HG02970 (cell line): Measurements from ENCODE around the gene CCDC121.
A peak's percentile ranks its signal among the peaks of the same experiment; 100 is the strongest.
"Not testable (repeated sequence)": the region's sequence is repeated elsewhere in the genome, so short reads cannot be mapped to it uniquely, and the experiment has no call there.

Source experiments
- ATAC-seq: cut with Tn5 transposase; IDR thresholded peaks from one replicate; pipeline ENCODE4 v1.9.1; 2021; ENCODE audit warnings: mild to moderate bottlenecking, moderate library complexity, moderate number of reproducible peaks; ENCODE audit not compliant: unreplicated experiment, low FRiP score

Gene CCDC121

GRCh38 chr2:27638037-27638637 lies 9.3 kb upstream of the CCDC121 start:
- ATAC-seq: no peak

- ATAC-seq: no peak
Measured at GRCh38 chr2:27636766-27637165, 8.0 kb upstream of the CCDC121 start.

- ATAC-seq: no peak
Measured at GRCh38 chr2:27634291-27634690, 5.5 kb upstream of the CCDC121 start.

GRCh38 chr2:27630257-27630656 lies 1.4 kb upstream of the CCDC121 start:
- ATAC-seq: not testable (repeated sequence)

- ATAC-seq: peak; percentile 12
Measured at GRCh38 chr2:27627963-27628766, 647 bp downstream of the CCDC121 start.

GRCh38 chr2:27626921-27627320 lies 1.9 kb downstream of the CCDC121 start:
- ATAC-seq: not testable (repeated sequence)

GRCh38 chr2:27626323-27626722 lies 2.5 kb downstream of the CCDC121 start:
- ATAC-seq: not testable (repeated sequence)

- ATAC-seq: no peak
Measured at GRCh38 chr2:27624943-27625342, 3.9 kb downstream of the CCDC121 start.

GRCh38 chr2:27622921-27623384 lies 5.9 kb downstream of the CCDC121 start:
- no peak for ATAC-seq

GRCh38 chr2:27621524-27621923 lies 7.3 kb downstream of the CCDC121 start:
- no peak for ATAC-seq

- ATAC-seq: no peak
Measured at GRCh38 chr2:27615316-27615715, 13.5 kb downstream of the CCDC121 start.

GRCh38 chr2:27613985-27614384 lies 14.8 kb downstream of the CCDC121 start:
- no peak for ATAC-seq

GRCh38 chr2:27606611-27607010 lies 22.2 kb downstream of the CCDC121 start:
- ATAC-seq: no peak

- no peak for ATAC-seq
Measured at GRCh38 chr2:27596627-27597026, 32.2 kb downstream of the CCDC121 start.

- ATAC-seq: not testable (repeated sequence)
Measured at GRCh38 chr2:27595412-27595811, 33.4 kb downstream of the CCDC121 start.

GRCh38 chr2:27594020-27594703 lies 34.6 kb downstream of the CCDC121 start:
- ATAC-seq: not testable (repeated sequence)

- ATAC-seq: no peak
Measured at GRCh38 chr2:27593240-27593639, 35.6 kb downstream of the CCDC121 start.

- no peak for ATAC-seq
Measured at GRCh38 chr2:27591745-27592144, 37.1 kb downstream of the CCDC121 start.

- ATAC-seq: no peak
Measured at GRCh38 chr2:27588308-27588707, 40.5 kb downstream of the CCDC121 start.

- no peak for ATAC-seq
Measured at GRCh38 chr2:27587025-27587424, 41.8 kb downstream of the CCDC121 start.

GRCh38 chr2:27584597-27584996 lies 44.2 kb downstream of the CCDC121 start:
- no peak for ATAC-seq
